Amygdala (tissue), 56 donors: ENCODE measurements around the gene GPR3.
"Not testable (repeated sequence)": the region's sequence is repeated elsewhere in the genome, so short reads cannot be mapped to it uniquely, and the experiment has no call there.

Source experiments
- DNase-seq, 56 donors: peaks; one replicate each; lab custom pipeline; 2025; lab: John Stamatoyannopoulos, UW

GPR3 gene

DNA sequence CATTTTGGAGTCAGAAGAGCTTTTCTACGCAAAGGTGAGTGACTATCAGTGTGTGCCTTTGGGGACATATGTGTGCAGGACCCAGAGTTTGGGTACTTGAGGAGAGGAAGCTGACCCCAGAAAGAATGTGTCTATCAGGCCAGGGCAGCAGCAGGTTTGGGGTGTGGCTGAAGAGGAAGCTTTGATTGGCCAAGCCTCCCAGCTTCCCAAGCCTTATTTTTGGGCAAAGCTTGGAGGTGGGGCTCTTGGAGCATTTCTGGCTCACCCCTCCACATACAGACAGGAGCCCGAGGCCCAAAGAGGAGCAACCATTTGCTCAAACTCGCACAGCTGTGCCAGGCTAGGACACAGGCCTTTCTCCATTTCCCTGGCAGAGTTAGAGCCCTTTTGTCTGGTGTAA lies 4.7 kb downstream of the GPR3 start:
- DNase-seq, result no peak

DNA sequence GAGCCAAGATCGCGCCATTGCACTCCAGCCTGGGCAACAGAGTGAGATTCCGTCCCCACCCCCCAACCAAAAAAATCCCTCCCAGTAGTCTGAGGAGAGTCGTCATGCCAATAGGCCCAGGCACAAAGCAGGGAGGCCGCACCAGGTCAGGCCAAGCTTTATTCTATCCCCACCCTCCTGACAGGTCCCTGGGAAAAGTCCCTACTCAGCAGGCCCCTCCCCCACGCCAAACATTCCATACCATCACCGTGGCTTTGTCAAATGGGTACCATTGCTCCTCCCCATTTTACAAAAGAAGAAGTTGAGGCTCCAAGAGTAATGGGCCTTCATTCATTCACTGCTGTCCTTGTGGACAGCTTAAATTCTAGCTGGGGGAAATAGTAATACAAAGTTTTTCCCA lies 5.3 kb downstream of the GPR3 start:
- DNase-seq, result no peak

DNA sequence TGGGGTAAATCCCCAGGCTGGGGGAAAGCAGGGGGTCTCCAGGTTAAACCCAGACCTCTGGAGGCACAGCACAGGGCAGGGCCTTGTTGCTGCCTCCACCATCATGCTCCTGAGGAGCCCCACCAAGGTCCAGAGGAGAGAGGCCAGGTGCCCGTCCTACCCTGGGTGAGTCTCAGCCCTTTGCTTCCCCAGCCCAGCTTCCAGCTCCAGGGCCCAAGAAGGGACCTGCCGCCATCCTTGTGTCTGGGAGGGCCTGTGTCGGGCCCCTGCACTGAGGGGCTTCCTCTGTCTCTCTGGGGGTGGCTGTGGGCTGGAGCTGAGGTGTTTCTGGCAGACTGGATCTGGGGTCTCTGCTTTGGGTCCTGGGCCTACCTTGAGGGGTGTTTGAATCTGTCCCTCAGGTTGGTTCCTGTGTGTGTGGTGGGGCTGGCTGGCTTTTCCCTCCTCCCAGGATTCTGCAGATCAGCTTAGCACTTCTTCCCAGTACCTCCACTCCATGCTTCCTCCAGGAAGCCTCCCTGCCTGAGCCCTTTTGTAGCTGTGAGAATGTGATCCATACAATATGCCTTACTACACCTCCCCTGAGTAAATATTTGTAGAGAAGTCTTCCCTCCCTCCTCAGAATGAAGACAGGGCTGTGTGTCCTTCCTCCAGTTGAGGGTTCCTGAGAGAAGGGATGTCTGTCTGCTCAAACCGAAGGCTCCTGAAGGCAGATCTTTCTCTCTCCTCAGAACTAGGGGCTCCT lies 6.2 kb downstream of the GPR3 start:
- no peak for DNase-seq

DNA sequence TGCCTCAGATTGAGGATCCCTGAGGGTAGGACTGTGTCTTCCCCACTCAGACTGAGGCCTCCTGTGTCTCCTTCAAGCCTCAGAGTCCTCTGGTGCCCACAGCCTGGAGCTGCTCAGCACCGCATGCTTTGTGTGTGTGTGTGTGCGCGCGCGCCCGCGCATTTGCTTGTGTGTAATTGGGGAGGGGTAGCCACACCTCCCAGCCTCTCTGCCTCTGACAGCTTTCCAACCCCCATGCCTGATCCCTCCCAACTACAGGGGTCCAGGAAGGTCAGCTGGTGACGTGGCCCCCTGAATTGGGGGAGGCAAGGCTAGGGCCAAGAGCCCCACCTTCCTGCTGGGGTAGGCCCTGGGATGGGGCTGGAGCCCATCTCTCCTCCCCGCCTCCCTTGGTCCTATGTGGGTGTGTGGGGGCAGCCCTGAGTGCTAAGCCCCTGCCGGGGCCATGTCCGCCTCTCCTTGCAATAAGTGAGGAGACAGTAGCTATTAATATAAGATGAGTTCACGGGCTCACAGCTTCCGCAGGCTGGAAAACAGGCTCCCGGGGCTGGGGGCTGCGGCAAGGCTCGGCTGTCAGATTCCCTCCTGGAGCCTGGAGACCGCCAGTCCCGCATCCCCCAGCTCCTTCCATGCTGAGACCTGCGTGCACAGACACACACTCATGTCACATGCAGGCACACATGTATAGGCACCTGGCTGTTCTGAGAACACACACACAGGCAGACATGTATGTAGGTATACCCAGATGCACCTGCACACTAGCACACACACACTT lies 7.0 kb downstream of the GPR3 start:
- peak in 3 of 56 donors; percentile 7 to 52 (median 17) for DNase-seq

DNA sequence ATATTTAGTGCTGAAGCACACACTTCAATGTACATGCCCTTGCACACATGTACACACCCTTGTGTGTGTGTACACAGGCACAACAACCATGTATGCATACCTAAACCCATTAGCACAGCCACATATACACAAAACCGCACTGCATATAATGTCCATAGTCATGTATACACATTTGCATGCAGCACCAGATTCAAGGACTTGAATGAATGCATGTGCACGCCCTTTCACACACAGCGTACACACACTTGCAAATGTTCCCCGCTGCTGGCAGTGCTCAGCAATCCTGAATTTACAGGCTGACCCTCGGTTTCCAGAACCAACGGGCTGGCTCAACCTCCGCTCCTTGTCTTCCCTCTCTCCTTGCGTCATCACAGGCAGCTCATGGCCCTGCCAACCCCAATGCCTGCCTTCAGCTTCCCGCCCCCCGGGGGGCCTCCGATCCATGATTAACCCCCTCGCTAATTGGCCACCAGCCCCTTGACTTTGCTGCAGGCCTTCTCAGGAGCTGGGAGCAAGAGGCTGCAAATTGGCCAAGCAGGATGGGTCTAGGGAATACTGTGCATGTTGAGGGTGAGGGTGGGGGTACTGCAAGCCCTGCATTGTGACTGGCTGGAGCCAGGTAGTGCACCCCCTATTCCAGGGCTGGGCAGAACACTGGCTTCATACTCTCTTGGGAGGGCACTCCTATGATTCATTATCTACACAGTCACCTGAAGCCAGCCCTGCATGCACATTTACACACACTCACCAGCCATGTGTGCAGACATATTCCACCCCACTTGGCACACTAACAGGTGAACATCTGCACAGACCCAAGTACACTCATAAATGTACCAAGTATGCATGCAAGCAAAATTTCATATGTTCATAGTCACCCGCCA lies 7.9 kb downstream of the GPR3 start:
- peak in 4 of 56 donors; percentile 15 to 23 (median 20) for DNase-seq

DNA sequence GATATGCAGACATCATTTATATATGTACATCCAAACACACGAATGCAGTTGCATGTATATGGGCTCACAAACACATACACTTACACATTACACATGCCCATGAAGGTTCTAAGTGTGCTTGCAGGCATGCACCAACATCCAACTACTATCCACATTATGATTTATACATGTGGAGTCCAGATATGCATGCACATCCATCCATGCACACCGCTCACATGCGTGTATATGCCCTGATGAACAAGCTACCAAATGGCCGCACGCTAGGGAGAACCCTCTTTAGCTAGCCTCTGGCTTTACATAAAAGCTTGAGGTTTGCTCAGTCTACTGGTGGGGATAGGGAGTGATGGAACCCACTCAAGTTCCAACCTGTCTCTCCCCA lies 8.5 kb downstream of the GPR3 start:
- no peak for DNase-seq

DNA sequence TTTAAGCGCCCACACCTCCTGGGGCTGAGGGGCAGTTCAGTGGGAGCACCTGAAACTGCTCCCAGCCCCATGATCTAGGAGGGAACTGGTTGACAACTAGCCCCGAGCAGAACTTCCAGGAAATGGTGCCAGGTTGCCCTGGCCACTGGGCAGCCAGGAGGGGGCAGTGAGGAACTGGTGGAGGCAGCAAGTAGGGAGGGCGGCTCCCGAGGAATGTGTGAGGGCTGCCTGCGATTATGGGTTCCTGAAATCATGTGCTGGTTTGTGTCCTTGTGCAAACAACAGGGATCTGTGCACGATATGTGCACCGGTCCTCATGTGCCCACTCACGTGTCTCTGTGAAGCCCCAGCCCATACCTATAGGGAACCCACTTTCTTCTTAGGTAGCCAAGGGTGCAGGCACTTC lies 9.9 kb downstream of the GPR3 start:
- peak in 47 of 56 donors; percentile 14 to 75 (median 48) for DNase-seq

DNA sequence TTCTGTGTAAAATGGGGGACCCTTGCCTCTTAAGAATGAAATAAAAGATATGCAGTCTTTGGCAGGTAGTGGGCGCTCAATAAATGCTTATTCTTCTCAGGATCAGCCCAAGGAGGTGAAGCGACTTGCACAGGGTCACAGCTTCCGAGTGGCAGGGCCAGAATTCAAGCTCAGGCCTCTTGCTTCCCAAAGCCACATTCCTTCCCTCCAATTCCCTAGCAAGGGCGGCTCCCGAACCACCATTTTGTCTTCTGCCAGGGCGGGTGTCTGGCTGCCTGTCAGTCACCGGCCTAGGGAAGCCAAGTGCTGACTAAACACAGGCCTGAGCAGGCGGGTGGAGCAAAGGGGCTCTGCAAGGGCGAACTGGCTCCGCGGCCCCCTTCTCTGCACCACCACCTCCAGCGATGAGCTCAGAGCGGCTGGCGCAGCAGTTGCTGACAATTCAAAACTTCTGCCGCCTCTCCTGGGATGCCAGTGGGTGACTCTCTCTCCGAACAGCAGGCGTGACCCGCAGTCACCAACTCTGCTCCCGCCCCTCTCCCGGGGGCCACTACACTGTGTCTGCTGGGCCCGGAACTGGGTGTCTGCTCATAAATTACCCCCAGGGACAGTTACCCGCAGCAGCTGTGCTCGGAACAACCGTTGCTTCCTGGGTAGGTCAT lies 10.8 kb downstream of the GPR3 start:
- DNase-seq, result peak in 14 of 56 donors; percentile 9 to 48 (median 38)

DNA sequence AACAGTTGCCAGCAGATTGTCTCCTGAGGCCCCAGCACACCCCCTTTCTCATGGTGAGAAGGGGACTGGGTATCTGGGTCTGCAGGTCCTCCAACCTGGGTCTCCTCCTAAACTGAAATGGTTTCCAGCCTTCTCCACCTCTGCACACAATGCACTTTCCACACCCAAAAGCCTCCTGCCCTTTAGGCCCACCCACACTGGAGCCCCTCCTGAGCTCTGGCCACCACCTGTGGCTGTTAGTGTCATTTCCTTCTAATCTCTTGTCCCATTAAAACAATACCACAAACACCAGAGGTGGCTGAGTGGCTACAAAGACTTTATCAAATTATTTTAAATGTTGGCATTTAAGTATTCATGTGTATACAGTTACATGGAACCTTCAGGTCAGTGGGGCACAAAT lies 11.5 kb downstream of the GPR3 start:
- DNase-seq, result no peak

DNA sequence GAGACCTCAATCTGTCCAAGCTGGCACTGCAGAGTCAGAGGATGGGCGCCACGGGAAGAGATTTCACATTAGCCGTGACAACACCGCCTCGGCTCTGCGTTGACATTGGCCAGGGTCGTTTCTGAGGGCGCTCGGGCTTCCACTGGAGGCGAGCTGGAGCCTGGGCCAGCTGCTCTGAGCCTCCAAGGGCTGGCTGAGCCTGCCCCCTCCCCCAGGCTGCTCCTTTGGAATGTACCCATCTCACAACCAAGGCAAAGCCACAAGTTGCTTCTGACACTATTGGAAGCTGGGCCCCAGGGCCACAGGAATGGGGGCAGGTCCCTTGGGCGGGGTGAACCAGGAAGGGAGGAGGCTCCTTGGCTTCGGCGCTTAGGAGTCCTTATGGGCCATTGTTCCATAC lies 12.7 kb downstream of the GPR3 start:
- peak in 4 of 56 donors; percentile 9 to 29 (median 14) for DNase-seq

DNA sequence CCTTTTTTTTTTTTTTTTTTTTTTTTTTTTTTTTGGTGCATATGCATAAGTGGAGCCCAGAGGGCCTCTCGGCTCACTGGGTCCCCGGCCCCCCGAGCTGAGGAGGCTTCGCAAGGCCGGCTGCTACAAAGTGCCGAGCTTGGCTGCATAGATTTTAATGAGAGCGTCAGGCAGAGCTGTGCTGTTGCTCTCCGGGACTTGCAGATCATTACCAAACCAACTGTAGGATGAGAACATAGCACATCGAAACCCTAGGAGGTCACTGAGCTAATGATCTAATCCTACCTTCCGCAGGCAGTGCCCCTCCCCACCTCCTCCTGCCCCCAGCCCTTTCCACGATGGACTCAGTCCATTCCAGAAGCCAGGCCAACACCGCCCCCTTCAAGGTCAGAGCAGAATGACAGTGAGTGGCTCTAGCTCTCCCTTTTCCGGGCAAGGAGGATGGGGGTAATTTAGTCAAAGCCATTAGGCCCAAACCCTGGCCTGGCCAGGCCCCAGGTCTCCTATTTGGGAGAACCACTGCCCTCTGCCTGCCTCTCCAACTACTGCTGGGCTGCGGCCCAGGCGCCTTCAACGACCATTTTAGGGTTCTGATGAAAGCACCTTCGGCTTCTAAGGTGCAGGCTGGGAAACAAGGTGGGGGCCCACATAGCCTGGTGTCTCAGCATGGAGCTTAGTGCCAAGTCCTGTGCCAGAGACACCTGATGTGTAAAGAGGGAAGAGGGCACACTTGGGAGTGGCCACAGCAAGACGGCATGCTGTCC lies 13.4 kb downstream of the GPR3 start:
- peak in 2 of 56 donors; percentile 32 to 43 for DNase-seq

DNA sequence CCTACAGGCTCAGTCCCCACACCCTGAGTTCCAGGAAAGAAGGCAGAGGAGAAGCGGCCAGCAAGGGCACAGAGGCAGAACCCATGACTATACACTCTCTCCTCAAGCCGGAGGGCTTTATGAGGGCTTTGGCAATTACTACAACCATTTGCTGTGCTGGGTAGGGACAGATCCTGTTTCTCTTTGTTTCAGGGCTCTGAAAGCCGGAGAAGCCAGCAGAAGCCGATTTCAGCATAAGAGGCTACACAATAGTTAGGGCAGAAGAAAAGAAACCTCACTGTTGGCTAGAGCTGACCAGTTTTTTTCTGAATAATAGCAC lies 13.9 kb downstream of the GPR3 start:
- DNase-seq, result peak in 8 of 56 donors; percentile 10 to 52 (median 26)

DNA sequence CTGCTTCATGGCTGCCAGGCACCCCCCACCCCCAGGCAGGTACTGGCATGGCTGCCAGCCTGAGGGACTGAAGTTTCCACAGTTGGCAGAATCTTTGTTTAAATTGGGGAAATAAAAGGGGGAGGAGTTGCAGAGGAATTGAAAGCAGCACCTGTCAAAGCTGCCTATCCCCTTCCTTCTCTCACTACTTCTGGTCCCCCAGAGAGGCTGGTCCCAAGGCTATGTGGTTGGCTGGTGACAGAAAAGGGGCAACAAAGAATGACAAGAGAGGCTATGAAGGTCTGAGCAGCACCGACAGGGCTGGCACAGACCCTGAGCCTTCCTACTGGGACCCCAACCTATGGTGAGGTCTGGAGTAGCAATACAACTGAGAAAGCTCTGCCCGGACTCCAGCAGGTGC lies 14.4 kb downstream of the GPR3 start:
- DNase-seq, result not testable (repeated sequence)

DNA sequence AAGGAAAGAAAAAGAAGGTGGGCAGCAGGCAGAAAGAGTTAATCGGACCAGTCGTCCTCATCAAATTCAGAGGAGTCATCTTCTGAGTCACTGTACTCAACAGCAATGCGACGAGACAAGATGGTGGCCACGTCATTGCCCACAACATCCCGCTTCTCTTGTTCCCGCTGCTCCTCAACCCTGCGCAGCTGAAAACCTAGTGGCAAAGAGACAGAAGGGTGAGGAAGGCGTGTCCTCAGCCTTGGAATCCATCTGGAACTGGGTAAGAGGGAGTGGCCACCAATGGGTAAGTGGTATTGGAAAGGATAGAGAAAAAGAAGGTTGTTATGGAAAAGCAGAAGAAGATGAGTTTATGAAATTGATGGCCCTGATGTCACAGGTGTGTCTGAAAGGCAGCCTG lies 15.7 kb downstream of the GPR3 start:
- DNase-seq, result no peak

DNA sequence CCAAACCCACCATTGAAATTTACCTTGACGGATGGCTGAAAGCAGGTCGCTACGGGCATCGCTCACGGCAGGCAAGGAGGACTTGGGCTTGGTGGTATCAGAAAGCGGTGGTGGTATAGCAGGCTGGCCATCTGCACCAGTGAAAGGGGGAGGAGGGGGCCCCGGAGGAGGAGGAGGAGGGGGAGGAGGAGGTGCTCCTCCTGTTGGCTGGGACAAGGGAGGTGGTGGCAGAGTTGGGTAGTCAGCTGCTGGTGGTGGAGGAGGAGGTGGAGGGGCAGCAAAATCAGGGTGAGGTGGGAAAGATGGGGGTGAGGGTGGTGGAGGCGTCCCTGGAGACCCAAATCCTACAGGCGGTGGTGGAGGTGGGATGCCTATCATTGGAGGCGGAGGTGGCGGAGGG lies 17.2 kb downstream of the GPR3 start:
- no peak for DNase-seq

DNA sequence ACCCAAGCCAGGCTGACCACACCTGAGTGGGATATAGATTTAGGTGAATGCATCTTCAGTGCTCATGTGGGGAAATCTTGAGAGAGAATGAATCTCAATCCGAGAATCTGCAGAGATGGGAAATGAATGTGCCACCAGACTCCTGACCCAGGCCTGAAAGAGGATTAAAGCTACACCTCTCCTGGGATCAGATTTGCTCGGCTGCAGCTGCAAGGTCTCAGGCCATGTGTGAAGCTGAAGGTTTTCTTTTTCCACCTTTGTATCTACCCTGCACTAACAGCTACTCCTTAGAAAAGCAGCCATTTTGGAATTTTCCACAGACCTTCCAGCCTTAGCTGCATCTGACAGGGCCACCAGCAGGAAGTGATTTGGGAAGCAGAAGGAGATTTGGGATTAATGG lies 18.3 kb downstream of the GPR3 start:
- no peak for DNase-seq

DNA sequence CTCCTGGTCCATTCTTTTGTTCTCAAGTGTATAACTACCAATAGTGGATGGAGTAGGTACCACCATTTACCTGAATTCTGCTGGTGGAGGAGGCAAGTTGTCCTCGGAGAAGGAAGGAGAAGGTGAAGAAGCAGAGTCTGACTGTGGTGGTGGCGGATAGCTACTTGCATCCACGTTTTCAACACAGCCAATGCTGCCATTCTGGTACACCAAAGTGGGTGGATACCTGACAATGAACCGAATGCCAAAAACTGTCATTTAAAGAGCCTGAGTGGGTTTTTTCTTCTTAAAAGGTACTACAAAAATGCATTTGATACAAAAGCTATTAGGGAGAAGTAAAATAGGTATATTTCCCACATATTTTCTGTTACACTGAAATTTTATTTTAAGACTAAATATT lies 20.1 kb downstream of the GPR3 start:
- DNase-seq, result no peak

DNA sequence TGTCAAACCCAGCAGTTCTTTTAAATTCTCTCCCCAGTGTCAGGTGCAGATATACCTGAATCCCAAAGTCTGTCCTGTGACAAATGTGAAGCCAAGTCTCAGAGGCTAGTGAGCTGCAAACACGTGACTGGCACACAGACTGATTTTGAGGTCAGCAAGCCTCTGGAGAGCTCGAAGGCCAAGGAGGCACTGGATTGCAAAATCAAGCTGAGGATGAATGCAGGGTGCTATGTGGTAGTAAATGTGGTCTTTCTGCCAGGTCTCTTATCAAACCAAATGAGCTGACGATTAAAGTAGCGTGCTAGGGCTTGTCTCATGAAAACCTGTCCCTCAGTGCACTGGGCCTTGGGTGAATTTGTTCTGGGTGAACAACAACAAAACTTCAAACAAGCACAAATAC lies 20.6 kb downstream of the GPR3 start:
- DNase-seq, result no peak

DNA sequence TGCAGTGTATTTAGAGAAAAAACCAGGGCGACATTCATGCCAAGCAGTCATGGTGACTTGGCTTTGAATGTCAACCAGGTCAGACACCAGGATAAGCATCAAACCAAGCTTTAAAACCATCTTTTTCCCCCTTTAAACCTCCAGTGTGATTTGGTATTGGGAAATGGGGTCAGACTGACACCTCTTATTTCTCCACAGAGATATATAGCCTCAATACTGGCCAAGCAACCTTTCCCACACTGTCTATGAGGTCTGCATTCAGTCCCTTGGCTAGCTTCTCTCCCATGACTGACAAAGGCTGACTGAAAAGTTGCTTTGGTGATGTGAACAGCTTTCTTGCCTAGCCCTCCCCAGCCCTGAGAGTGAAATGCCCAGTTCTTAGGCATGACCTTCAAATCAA lies 21.7 kb downstream of the GPR3 start:
- no peak for DNase-seq
